Renal cortical epithelial cell (primary cell): ENCODE data around the gene GRIK4. TPM values are rescaled to one million over a fixed set of nuclear protein-coding genes. Genes with fewer than 3 reads are reported as not detected.

Experiments
- DNase-seq: peaks from one replicate; pipeline ENCODE4 v3.0.0-alpha.2; 2011; ENCODE audit warnings: low read depth
- total RNA-seq: library from RNA; depleted of rRNA; stranded (reverse); fragments of >200 nt; gene quantifications from 2 replicates; pipeline ENCODE4 v1.2.3, GENCODE V29; 2014

Gene GRIK4
- total RNA-seq, 1 donor from 2014 or later, result under 0.01 TPM

DNA sequence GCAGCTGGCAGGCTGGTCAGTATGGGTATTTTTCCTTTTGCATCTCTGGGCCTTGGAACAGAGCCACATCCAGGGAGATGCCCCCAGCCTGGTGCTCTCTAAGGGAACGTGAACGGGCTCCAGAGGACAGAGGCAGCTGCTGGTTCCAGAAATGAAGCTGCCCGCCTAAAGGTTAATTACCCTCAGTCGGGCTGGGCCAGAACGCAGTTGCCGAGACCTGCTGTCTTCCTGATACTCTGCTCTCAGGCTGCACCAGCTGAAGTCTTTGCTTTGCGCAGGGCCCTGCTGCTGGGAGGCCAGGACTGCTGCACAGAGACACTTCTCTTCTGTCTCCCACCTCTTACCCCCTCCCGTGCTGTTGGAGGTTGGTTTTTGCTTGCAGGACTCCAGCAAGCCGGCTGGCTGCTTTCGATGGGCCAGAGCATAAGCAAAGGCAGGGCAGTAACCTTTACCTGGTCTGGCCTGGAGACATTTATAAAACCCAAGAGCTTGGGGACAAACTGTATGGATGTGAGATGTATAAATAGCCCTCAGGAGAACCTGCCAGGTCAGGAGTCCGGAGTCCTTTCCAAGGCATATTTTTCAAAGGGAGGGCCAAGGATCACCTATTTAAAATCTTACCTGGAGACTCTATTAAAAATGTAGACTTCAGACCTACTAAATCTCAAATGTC is 197.1 kb downstream of the GRIK4 start:
- DNase-seq, result no peak

DNA sequence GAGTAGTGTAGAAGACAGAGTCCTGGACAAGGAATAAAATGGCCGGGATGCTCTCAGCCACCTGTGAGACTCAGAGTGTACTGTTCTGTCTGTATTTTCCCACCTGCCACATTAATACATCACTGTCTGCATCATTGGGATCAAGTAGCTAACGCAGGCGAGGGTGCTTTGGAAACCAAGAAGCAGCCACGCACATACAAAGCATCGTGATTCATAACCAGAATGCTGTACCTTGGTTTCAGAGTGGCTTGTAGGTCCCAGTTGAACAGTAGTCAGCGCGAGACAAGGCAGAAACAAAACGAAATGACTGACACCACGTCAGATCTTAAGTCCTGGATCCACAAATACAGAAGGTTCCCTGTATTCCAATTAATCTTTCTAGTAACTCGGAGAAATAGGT is 198.3 kb downstream of the GRIK4 start:
- DNase-seq, result no peak

DNA sequence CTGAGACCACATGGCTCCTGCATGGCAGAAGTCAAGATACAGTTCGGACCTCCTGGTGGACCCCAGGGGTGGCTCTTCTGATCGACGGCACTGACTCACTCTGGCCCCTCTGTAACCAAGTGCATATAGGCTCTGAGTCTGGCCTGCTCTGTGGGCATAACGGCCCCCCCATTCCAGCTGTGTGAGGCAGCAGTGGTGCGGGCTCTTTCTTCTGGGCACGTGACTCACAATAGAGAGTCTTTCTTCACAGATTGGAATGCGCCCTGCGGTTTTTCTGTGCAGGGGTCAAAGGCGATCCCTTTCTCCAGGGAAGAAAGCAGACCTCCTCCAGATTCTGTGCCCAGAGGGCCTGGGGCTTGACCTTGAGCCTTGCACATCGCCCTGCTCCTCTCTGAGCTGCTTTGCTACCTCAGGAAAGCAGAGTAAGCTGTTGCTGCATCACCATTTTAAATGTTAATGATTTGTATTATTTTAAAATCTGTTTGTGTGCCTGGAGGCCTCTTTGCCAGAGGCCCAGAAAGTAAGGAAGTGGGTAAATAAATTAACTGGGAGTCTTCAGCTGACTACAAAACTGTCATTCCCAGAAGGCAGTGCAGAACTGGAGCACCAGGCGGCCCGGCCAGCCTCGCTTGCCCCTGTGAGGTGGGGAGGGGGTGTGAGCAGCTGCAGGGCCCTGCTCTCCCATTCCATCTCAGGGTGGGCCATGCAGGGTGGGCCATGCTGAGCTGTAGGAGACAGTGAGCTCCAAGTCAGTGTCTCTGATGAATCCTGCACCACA is 199.0 kb downstream of the GRIK4 start:
- peak; percentile 92 for DNase-seq

DNA sequence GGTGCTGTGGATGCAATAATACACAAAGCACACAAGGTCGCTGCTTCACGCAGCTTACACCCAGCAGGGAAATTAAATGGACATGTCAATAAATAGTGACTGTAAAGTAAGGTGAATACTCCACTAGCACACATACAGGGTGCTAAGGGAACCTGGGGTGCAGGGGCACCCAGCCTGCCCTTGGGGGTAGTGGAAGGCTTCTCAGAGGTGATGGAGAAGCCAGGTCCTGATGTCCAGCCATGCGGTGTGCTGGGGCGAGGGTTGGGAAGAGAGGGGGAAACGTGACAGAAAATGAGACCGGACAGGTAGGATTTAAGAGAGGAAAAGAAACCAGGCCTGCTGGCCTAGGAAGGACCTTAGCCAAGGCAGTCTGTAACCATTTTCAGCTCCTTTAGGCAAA is 200.5 kb downstream of the GRIK4 start:
- DNase-seq, result no peak

DNA sequence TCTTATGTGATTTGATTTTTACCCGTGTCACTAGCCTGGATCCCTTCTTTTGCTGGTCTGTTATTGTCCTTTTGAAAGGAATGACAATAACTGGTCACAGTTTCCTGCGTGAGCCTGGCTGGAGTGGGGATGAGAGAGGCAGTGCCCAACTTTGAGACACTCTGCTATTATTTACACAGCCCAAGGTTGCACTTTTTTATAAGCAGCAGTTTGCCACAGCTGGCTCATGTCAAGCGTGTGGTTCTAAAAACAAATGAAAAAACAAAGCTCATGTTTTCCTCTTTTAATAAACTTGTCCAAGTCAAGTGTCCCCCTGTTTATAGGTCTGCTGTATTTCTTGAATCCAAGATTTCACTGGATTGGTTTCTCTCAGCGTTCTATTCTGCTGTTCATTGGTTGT is 201.3 kb downstream of the GRIK4 start:
- DNase-seq, result no peak

DNA sequence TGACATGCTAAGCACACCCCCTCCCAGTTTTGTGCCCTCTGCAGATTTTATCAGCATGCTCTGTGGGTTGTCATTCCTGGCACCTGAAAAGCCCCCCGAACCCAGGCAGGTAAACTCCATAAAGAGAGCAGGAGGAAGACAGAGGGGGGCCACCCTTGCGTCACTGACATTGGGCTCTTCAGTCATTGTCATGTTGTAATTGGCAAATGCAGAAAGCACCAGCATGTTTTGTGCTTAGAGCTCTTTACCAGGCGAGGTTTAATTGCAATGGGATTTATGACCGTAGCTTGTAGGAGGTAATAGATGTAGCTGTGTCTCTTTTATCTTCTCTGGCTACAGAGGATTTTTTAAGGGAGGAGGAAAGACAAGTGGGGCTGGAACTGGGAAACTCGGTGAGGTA is 201.7 kb downstream of the GRIK4 start:
- no peak for DNase-seq

DNA sequence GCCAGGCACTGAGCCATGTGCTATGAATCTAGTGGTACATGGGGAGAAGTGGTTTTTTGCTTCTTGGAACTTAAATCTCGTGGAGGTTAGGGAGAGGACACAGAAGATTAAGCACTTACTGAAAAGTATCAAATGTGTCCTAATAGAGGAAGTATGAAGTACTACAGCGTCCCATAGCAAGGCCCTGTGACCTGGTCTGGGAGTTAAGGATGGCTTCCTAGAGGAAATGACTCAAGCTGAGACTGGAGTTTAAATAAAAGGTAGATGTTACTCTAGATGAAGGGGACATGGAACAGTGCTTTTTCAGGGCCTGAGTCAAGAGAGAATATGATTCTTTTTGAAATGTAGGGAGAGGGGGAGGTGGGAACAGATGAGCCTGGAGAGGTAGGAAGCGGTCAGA is 202.9 kb downstream of the GRIK4 start:
- peak; percentile 71 for DNase-seq

DNA sequence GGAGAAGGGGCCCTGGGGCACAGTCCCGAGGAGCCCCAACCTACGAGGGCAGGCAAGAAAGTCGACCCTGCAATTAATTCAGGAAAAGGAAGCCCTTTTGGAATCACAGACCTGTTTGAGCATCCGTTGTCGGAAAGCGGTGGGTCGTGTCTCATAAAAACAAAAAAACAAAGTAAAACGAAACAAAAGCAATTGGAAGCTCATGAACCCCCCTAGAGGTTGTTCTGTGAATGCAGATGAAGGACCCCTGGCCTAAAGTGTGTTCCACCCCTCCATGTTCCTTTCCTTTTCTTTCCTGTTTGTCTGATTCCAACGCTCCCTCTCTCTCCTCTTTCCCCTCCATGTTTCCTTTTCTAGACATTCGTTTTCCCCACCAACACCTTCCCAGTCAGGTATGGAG is 203.7 kb downstream of the GRIK4 start:
- DNase-seq, result no peak

DNA sequence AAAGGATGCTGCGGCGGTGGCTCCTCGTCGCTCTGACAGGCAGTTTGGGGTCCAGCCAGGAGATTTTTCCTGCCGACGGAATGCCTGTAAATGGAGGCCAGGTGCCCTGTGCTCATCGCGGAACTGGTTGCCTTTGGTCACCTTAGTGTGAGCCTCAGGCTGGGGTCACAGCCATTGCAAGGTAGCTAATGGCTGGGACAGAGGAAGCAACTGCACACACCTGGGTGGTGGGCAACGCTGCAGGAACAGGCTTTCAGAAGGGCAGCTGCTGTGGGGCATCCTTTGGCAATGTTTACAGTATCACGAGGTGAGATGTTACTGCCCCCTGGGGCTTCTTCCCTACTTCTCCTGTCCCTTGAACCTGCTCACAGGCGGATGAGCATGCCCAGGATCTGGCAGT is 205.5 kb downstream of the GRIK4 start:
- no peak for DNase-seq

DNA sequence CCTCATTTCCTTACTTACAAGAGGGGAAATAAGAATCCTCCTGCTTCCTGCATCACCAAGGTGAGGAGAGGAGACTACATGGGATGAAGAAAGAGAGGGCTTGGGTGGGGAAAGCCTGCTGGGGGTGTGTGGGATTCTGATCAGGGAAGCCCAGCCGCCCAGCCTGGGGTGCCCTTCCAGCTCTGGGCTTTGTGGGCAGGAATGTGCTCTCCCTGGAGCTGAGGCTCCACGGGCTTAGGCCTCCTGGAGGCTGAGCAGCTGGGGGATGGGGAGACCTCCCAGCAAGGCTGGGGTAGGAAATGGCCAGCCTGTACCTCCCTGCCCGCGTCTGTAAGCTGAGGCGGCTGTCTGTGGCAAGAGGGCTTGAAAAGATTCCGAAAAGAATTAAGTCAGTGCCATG is 206.1 kb downstream of the GRIK4 start:
- no peak for DNase-seq

DNA sequence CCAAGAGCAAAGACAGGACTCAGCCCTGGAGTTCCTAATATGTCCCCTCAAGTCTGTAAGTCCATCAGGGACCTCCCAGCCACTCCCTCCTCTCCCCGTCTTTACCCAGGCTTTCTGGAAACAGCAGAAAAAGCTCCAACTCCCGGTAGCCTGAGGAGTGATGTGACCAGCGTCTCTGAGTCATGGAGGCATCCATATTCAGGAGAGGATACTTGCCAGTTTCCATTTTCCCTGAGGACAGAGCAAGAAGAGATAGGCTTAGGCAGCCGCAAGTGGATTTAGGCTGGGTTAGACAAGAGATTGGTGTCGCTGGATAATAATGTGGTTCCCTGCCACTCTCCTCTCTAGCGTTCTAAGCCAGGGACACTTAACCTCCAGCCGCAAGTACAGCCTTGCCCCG is 206.6 kb downstream of the GRIK4 start:
- DNase-seq, result no peak

DNA sequence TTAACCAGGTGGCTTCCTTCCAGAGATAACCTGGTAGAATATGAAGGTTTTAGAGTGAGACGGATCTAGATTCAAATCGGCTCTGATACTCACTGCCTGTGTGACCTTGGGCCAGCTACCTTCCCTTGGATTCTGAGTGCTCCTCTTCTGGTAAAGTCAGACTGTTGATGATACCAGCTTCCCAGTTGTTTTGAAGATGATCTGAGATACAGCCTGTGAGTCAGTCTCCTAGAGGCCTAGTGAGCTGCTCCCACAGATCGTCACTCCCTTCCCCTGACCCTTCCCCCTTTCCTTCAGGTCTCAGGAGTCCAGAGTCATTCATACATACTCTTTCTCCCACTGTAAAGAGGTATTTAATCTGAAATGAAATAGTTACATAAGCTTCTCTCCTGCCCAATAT is 207.8 kb downstream of the GRIK4 start:
- DNase-seq, result peak; percentile 21

DNA sequence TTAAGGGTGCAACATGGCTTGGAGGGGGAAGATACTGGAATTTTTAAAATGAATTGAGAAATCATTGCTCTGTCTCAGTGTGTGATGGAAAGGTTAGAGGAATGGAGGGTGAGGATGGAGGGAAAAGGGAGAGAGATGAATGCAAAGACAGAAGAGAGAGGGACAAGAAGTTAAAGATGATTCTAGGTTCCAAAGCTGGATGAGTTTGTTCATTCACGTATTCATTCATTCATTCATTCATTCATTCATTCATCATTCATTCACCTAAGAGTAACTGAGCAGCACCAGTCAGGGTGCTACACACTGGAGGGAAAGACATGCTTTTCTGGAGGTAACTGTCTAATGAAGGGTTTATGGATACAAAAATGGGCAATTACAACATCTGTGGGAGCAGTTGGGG is 209.2 kb downstream of the GRIK4 start:
- no peak for DNase-seq

DNA sequence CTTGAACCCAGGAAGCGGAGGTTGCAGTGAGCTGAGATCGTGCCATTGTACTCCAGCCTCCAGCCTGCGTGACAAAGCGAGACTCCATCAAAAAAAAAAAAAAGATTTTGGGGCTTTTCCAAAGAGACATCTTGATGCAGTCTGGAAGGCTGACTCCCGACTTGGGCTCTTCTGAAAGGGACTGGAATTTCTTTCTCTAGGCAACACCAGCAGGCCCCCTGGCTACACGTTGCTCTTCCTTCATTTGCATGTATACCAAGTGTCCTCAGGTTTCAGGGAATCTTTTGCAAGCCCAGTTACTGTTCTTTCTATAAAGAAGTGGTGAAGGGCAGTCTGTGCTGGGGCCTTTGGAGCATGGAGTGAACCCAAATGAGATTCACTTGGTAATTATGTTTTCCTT is 211.0 kb downstream of the GRIK4 start:
- no peak for DNase-seq

DNA sequence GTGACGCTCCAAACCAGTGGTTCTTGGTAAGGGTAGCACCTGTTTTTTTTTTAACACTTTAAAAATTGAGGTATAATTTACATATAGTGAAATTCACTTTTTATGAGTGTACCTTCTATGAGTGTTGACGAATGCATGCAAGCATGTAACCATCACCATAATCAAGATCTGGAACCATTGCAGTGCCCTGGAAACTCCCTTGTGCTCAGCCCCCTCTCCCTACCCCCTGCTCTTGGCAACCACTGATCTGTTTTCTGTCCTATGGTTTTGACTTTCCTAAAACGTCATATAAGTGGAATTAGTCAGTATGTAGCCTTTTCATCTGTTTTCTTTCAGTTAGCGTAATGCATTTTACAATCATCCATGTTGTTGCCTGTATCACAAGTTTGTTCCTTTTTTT is 212.2 kb downstream of the GRIK4 start:
- no peak for DNase-seq

DNA sequence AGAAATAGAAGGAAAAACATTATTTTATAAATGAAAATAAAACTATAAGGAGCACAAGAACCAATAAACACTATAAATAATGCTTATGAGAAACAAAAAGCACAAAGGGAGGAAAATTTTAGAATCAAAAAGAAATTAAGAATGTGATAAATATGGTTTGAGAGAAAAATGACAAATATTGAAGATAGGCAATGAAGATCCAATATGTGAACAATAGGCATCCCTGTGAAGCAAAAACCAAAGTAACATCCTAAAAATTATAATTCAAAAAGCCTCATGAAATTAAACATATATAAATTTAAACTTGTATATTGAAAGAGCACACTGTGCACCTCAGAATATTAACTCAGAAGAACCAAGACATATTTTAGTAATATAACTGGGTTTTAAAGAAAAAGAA is 216.2 kb downstream of the GRIK4 start:
- no peak for DNase-seq

DNA sequence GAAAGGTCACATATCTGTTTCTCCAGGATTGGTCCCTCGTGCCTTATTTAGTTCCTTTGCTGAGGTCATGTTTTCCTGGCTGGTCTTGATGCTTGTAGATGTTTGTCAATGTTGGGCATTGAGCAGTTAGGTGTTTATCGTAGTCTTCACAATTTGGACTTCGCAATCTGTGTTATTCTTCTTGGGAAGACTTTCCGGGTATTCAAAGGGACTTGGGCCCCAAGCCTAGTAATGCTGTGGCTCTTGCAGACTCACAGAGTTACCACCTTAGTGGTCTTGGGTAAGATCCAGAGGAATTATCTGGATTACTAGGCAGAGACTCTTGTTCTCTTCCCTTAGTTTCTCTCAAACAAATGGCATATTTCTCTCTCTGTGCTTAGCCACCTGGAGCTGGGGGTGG is 223.5 kb downstream of the GRIK4 start:
- no peak for DNase-seq

DNA sequence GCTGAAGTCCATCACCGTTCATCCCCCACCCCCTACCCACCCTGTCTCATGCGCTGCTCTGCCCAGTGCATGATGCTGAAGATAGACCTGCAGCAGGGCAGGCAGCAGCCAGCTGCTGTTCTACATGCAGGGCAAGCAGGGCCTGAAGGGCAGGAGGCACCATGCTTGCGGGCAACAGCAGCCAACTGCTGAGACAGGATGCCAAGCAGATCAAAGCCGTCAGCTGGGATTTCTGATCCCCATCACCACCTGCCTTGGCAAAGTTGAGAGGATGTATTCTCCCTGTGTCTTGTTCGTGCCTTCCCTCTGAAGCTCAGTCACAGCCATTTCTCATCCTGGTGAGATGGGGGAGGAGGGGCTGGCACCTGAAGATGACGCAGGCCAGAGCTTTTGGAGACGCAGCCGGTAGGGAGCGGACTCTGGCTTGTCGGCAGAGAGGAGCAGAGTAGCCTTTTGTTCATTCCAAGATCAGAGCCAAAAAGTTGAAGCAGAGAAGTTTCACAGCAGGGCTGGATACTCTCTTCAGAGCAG is 227.0 kb downstream of the GRIK4 start:
- DNase-seq, result no peak

DNA sequence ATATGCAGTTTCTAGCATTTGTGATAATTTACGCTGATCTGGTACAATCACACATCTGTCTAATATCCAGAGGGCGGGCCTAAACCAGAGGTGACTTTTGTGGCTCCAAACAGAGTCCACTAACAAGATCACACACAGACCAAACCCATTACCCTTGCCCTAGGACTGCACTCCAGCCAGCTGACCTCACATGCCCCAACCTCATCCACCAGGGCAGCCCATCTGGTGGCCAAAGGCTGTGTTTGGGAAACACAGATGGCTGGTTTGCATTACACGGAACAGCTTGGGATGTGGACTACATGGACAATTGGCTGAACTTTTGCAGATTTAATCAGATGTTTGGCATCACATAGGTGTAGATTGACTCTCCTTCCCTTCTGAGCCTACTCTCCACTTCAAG is 228.2 kb downstream of the GRIK4 start:
- no peak for DNase-seq

DNA sequence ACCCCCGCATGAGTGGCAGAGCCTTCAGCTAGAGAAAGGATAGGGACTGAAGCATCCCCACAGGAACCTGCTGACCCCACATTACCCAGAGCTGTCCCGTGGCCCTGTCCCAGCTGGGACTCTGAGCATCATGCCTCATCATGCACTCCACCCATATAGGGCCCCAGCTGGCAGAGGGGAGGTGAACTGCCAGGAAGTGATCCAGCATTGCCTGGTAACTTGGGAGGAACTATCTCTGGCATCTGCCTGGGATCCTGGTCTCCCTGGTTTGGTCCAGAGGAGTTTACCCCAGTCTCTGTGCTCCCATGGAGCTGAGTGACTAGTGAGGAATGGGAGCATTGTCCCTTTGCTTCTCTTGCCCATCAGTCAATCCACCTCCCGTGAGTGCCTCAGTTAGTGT is 228.8 kb downstream of the GRIK4 start:
- DNase-seq, result no peak

DNA sequence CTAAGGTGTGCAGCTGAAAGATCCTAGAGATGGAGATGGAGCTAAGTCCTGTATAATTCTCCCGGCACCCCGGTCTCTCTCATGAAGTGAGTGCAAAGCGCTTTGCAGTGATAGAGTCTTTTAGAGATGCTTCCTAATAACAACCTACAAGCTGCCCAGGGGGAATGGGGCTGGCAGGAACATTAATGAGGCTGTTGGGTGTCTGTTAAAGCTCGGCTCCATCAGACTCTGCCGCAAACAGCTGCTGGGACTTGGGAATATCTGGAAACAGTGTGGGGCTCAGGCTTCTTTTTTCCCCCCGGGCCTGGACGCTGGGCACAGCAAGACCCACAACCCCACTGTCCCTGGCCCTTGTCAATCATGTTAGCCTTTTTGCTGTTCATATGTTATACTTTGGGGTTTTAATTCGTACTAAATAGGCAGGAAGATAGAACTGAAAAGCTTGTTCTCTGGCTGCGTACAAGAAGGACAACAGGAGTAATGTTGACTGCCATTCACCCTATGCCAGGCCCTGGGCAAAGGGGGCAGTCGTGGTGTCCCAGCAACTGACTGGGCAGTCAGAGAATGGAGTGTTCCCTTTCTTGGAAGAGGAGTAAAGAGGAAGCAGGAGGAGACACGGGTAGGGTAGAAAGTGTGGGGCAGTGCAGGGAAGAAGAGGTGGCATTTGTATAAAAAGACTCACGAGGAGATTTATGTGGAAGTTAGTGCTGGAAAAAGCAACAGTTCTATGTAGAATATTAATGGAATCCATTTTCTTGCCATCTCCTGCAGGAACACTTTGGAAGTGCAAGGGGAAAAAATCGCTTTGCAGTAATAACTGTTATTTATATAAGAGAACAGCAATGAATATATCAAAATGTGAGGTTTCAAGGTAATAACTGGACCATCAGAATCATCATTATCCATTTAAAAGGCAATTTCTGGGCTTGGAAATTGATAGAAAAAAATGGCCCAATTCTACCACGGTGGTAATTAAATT is 232.8 kb downstream of the GRIK4 start:
- DNase-seq, result no peak

DNA sequence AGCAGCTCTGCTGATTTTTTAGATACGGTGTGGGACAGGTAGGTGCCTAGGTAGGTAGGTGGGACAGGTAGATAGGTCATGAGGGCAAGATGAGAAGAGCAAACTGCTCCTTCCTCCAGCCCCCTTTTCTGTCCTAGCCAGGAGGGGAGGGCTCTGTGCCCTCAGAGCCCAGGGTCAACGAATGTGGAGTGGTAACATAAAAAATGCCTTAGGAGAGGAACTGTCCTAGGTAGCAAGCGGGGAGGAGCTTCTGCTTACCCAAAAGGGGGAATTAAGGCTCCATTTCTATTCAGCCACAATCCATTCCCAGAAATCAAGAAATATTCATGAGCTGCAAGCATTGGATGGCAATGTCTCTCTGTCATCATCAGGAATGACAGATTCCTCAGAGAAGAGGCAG is 234.8 kb downstream of the GRIK4 start:
- DNase-seq, result no peak
